HG03060 (cell line): ENCODE measurements around the gene CHID1.

Experiments
- ATAC-seq: cut with Tn5 transposase; IDR thresholded peaks from one replicate; pipeline ENCODE4 v1.9.1; 2021; ENCODE audit warnings: low read depth, moderate number of reproducible peaks; ENCODE audit not compliant: unreplicated experiment

Gene CHID1

GRCh38 chr11:889687-890475 lies 20.7 kb downstream of the CHID1 start:
- ATAC-seq, result no peak

- no peak for ATAC-seq
Observed at GRCh38 chr11:889257-889656, 21.4 kb downstream of the CHID1 start.

- ATAC-seq, result no peak
Observed at GRCh38 chr11:888310-889212, 22.0 kb downstream of the CHID1 start.

GRCh38 chr11:887589-887988 lies 23.0 kb downstream of the CHID1 start:
- ATAC-seq, result no peak

GRCh38 chr11:886568-886967 lies 24.0 kb downstream of the CHID1 start:
- ATAC-seq, result no peak

GRCh38 chr11:884578-885070 lies 26.0 kb downstream of the CHID1 start:
- ATAC-seq, result no peak

GRCh38 chr11:883527-883926 lies 27.1 kb downstream of the CHID1 start:
- ATAC-seq, result no peak

GRCh38 chr11:882596-882995 lies 28.0 kb downstream of the CHID1 start:
- no peak for ATAC-seq

- no peak for ATAC-seq
Observed at GRCh38 chr11:880447-880846, 30.2 kb downstream of the CHID1 start.

- no peak for ATAC-seq
Observed at GRCh38 chr11:877565-877964, 33.0 kb downstream of the CHID1 start.

GRCh38 chr11:876545-876944 lies 34.1 kb downstream of the CHID1 start:
- no peak for ATAC-seq

- ATAC-seq, result no peak
Observed at GRCh38 chr11:875769-876301, 34.8 kb downstream of the CHID1 start.

- no peak for ATAC-seq
Observed at GRCh38 chr11:875203-875602, 35.4 kb downstream of the CHID1 start.

GRCh38 chr11:873706-874105 lies 36.9 kb downstream of the CHID1 start:
- no peak for ATAC-seq

GRCh38 chr11:872799-873198 lies 37.8 kb downstream of the CHID1 start:
- ATAC-seq, result no peak

- ATAC-seq, result no peak
Observed at GRCh38 chr11:871472-871871, 39.1 kb downstream of the CHID1 start.

GRCh38 chr11:870418-870817 lies 40.2 kb downstream of the CHID1 start:
- no peak for ATAC-seq

GRCh38 chr11:870127-870413 lies 40.5 kb downstream of the CHID1 start:
- no peak for ATAC-seq

- no peak for ATAC-seq
Observed at GRCh38 chr11:869399-870126, 41.0 kb downstream of the CHID1 start.

GRCh38 chr11:868802-869201 lies 41.8 kb downstream of the CHID1 start:
- no peak for ATAC-seq

GRCh38 chr11:868394-868793 lies 42.2 kb downstream of the CHID1 start:
- ATAC-seq, result no peak
